Caki2 (cell line): ENCODE results near the gene NHSL1. TPM values are rescaled to one million over a fixed set of nuclear protein-coding genes. Genes with fewer than 3 reads are reported as not detected.

Source experiments
- DNase-seq: peaks from one replicate; pipeline ENCODE4 v3.0.0-alpha.2; 2015; ENCODE audit warnings: low read depth
- in situ Hi-C: cut with HindIII; loops from 2 replicates; pipeline ENCODE4 v1.10.0; 2016; ENCODE audit warnings: low sequenced_read_pairs, low pct_unique_long_range_greater_than_20kb, mixed read lengths
- total RNA-seq: library from RNA; depleted of rRNA; stranded (reverse); fragments of >200 nt; shearing (Covaris generic); gene quantifications from 2 replicates; pipeline ENCODE4 v1.2.3, GENCODE V29; 2014; ENCODE audit warnings: low replicate concordance

The NHSL1 gene
- total RNA-seq, 1 experiment from 2014 or later, result 2.5 TPM

DNA sequence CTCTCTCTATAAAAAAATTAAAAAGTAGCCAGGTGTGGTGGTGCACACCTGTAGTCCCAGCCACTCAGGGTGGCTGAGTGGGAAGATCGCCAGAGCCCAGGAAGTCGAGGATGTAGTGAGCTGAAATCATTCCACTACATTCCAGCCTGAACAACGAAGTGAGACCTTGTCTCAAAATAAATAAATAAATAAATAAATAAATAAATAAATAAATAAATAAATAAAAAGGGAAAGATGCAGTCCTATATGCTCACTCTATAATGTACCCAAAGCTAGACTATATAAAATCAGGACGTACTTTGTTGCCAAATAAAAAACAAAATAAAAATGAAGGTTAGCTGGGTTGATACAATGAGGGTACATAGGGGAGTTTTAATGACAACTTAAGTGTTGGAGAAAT, 26.1 kb upstream of the NHSL1 start:
- DNase-seq, result no peak
- in situ Hi-C loops, result no loop called here

GRCh38 chr6:138524526-138524925, 25.2 kb upstream of the NHSL1 start:
- DNase-seq, result no peak
- in situ Hi-C loops, result no loop called here

DNA sequence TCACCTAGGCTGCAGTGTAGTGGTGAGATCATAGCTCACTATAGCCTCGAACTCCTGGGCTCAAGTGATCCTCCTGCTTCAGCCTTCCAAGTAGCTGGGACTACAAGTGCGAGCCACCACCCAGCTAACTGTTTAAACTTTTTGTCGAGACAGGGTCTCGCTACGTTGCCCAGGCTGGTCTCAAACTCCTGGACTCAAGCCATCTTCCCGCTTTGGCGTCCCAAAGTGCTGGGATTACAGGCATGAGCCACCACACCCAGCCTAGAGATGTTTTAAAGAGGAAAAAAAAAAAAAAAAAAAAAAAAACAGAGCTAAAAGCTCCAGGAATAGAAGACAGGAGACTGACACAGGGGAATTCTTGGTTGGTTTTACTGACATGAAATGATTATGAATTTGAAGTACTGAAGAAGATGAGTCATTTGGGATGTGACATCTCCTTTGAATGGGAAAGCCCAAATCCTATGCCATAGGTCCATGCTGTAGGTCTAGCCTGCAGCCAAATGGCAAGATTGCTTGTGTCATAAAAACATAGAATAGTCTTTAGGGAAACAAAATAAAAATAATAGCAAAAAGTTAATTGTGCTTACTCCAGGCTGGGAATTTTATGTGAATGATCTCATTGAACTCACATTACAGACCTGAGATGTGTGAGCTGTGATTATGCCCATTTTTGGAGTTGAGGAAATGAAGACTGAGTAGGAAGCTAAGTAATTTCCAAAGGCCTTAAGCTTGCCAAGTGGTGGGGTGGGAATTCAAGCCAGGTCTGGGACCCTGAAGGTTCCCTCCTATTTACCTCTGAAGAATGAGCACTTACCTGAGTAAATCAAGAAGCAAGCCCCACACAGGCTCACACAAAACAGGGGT, 24.3 kb upstream of the NHSL1 start:
- in situ Hi-C loops, result no loop called here
- DNase-seq, result no peak

DNA sequence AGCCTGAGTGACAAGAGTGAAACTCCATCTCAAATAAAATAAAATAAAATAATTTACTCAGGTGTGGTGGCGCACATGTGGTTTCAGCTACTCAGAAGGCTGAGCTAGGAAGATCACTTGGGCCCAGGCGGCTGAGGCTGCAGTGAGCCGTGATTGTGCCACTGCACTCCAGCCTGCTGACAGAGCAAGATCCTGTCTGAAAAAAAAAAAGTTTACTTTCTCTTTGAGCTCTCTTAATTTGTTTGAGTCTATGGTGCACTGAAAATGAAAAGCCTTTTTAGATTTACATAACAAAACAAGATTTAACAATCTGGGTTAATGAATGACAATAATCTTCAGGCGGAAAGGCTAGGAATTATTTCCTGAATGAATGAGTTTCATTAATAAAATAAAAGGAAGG, 23.3 kb upstream of the NHSL1 start:
- in situ Hi-C loops, result no loop called here
- no peak for DNase-seq

DNA sequence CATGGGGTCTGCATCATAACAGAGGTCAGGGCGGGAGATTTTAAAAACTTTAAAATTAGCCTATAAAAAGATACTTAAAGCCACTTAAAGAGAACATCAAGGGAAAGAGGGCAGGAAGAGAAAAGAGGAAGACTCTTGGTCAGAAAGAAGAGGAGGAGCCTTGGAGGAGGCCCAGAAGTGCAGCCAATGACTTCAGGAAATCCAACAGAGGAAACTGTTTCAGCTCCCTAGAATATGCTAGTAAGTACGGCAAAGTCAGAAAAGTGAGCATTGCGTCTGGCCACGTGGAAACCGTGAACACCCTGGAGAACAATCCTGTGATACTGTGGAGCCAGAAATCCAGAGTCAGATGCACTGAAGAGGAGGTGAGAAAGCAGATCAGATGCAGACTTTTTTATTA, 22.5 kb upstream of the NHSL1 start:
- in situ Hi-C loops, result no loop called here

DNA sequence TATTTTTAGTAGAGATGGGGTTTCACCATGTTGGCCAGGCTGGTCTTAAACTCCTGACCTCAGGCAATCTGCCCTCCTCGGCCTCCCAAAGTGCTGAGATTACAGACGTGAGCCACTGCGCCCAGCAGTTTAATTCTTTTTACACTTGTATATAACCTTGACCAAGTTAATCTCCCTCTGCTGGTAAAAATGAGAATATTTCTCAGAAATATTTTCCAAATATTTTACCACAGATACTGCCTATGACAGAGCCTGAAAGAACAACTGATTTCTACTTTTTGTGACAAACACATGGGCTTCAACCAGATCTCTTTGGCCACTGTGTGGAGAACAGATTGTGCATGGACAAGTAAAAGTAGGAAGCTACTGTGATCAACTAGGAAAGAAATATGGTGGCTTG, 21.2 kb upstream of the NHSL1 start:
- peak; percentile 22 for DNase-seq
- in situ Hi-C loops, result no loop called here

More for the DNA sequence above, 22.5 kb upstream of the NHSL1 start:
- DNase-seq, result no peak

GRCh38 chr6:138518054-138518453, 18.8 kb upstream of the NHSL1 start:
- DNase-seq, result no peak
- in situ Hi-C loops, result no loop called here

- in situ Hi-C loops, result no loop called here
- DNase-seq, result no peak
Observed at GRCh38 chr6:138517635-138518034, 18.3 kb upstream of the NHSL1 start.

DNA sequence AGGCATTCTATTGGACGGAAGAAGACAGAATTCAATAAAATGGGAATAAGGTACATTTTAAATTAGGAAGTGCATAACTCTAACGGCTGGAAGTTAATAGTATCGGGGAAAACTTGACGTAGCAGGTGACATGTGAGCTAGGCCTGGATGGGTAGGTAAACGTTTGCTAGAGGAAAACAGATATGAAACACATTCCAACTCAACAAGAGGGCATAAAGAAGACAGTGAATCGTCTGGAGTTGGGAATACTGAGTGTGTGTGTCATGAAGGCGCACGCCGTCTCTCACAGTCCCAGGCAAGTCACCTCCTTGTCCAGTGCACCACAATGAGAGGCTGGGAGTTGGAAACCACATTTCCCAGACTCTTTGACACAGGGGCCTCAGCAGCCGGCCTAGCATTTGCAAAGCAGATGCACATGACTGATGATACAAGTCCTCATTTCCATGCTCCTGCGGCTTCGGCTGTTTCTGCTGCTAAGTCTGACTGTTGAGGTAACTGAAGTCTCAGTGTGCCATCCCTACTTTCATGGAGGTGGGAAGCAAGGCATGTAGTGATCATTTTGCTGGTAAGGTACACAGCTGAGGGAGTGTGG, 16.5 kb upstream of the NHSL1 start:
- DNase-seq, result no peak
- in situ Hi-C loops, result no loop called here

DNA sequence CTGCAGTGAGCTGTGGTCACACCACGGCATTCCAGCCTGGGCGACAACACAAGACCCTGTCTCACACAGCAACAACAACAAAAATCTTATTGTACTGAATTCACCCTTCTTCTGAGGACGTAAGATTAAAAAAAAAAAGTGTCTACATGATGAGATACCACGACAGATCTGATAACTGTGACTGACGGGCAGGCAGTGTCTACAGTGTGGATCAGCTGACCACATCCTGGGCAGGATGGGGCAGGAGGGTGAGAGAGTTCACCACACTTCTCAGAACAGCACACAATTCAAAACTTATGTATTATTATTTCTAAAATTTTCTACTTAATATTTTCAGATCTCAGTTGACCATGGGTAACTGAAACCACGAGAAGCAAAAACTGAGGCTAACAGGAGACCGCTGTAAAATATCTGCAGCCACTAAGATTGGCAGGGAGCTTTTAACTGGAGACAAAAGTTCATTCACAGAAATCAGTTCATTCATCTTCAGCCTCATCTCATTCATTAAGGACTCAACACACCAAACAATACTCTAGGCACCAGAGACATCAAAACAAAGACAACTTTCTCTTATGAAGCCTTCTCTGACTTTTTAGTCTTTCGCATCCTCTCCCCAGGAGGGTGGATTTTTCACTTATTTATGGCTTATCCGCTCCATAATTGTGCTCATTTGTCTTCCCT, 15.7 kb upstream of the NHSL1 start:
- DNase-seq, result no peak
- in situ Hi-C loops, result no loop called here

- in situ Hi-C loops, result no loop called here
- DNase-seq, result no peak
Observed at GRCh38 chr6:138512609-138513008, 13.3 kb upstream of the NHSL1 start.

DNA sequence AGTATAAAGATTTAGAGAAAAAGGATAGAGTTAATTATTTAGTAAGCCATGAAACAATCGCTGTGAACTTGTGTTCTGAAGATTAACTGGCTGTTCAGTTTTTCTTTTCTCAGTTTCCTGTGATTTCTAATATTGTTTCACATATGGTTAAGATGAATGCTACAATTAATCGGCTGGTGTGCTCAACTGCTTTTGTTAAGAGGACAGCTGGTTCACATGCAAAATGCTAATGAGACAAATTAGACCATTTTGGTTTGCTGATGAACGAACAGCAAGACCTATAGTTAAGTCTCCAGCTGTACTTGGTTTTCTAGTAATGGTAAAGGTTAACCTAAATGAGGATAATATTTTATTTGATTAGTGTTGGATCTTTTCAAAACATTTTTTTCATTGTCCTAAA, 10.8 kb upstream of the NHSL1 start:
- in situ Hi-C loops, result no loop called here
- no peak for DNase-seq

GRCh38 chr6:138509371-138509770, 10.1 kb upstream of the NHSL1 start:
- in situ Hi-C loops, result no loop called here
- peak; percentile 59 for DNase-seq

DNA sequence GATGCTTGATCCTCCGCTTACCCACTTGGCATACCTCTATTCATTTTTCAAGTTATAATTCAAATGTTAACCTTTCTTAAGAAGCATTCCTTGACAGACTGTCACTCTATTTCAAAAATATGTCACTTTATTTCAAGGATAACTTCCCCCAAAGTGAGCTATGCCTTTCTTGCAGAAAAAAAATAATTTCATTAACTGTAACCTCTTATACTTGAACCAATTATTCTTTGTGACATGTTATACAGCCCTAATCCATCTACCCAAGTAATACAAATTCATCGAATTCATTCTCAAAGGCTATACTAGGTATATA, 9.3 kb upstream of the NHSL1 start:
- DNase-seq, result no peak
- in situ Hi-C loops, result no loop called here

- DNase-seq, result peak; percentile 28
- in situ Hi-C loops, result no loop called here
Observed at GRCh38 chr6:138507977-138508675, 8.8 kb upstream of the NHSL1 start.

- no peak for DNase-seq
- in situ Hi-C loops, result no loop called here
Observed at GRCh38 chr6:138504764-138505689, 5.7 kb upstream of the NHSL1 start.

GRCh38 chr6:138503881-138504680, 4.8 kb upstream of the NHSL1 start:
- in situ Hi-C loops, result no loop called here
- DNase-seq, result peak; percentile 79
